Measurements from ENCODE around the gene LIN28B. TPM values are rescaled to one million over a fixed set of nuclear protein-coding genes. Genes with fewer than 3 reads are reported as not detected.
A peak's percentile ranks its signal among the peaks of the same experiment; 100 is the strongest.

The LIN28B gene
- polyA plus RNA-seq, 1 donor from 2014 or later = 19.1 TPM

DNA sequence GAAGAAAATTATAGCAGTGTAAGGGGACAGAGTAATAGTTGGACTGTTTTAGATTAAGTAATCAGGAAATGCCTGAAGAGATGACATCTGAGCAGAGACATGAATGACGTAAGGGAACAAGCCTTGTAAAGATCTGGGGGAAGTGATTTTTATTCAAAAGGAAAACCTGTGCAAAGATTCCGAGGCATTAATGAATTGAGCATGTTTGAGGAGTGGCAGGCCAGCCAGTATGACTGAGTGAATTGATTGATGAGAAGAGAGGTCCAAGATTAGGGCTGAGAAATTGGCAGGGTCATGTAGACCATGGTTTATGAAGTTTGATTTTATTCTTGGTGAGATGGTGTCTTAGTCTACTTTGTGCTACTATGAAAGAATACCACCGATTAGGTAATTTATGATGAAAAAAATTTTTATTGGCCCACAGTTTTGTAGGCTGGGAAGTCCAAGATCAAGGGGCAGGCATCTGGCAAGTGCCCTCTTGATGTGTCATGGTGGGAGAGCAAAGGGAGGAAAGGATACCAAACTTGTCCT, 95.1 kb downstream of the LIN28B start:
- Histone ChIP-seq H3K4me2 (ENCODE audit: low read length) (no peak overlapping the region), H3K79me2 (replicated peaks; ENCODE audit: insufficient read depth, low read length) (peaks cover 33% of the 10 kb centered on the region), H3K36me3 (ENCODE audit: insufficient read depth, low read length) (no peaks in the 10 kb centered on the region), H3K9ac (ENCODE audit: low read length) (no peak overlapping the region), H3K27me3 (ENCODE audit: insufficient read depth, low read depth, low read length) (no peaks in the 10 kb centered on the region), H3F3A (ENCODE audit: insufficient read depth, low read length, poor library complexity, severe bottlenecking) (no peaks in the 10 kb centered on the region), H2AFZ (ENCODE audit: low read depth, low read length) (no peak overlapping the region), H3K4me3 (ENCODE audit: low read length) (no peak overlapping the region), H3K9me2 (ENCODE audit: insufficient read depth, low read length) (no peaks in the 10 kb centered on the region), H3K9me3 (ENCODE audit: low read length) (no peaks in the 10 kb centered on the region), H3K27ac (ENCODE audit: low read length) (no peak overlapping the region), H4K20me1 (ENCODE audit: insufficient read depth) (no peaks in the 10 kb centered on the region)
- TF ChIP-seq SMC3 (conservative IDR thresholded peaks at IDR 0.05; ENCODE audit: poor library complexity) (no peak), RAD21 (conservative IDR thresholded peaks at IDR 0.05) (no peak), MXI1 (conservative IDR thresholded peaks at IDR 0.05; ENCODE audit: poor library complexity, severe bottlenecking) (no peak), EP300 (conservative IDR thresholded peaks at IDR 0.05; ENCODE audit: poor library complexity, severe bottlenecking) (no peak), REST (IDR thresholded peaks at IDR 0.05; ENCODE audit: borderline replicate concordance) (no peak), POLR2AphosphoS5 (IDR thresholded peaks at IDR 0.05) (no peak), CTCF (IDR thresholded peaks at IDR 0.05; ENCODE audit: poor library complexity, severe bottlenecking) (no peak), TAF1 (IDR thresholded peaks at IDR 0.05; ENCODE audit: low read depth) (no peak), EZH2 (IDR thresholded peaks at IDR 0.05; ENCODE audit: borderline replicate concordance, insufficient read depth, low read length, poor library complexity, severe bottlenecking) (no peak)

GRCh38 chr6:105056646-105057045, 99.7 kb downstream of the LIN28B start:
- Histone ChIP-seq H3K27ac (ENCODE audit: low read length) (no peak overlapping the region), H3K36me3 (ENCODE audit: insufficient read depth, low read length) (no peaks in the 10 kb centered on the region)

More at GRCh38 chr6:105056646-105057045, 99.7 kb downstream of the LIN28B start:
- Histone ChIP-seq H3F3A (ENCODE audit: insufficient read depth, low read length, poor library complexity, severe bottlenecking) (no peaks in the 10 kb centered on the region), H3K9me3 (ENCODE audit: low read length) (no peaks in the 10 kb centered on the region), H3K9me2 (ENCODE audit: insufficient read depth, low read length) (no peaks in the 10 kb centered on the region), H3K27me3 (ENCODE audit: insufficient read depth, low read depth, low read length) (no peaks in the 10 kb centered on the region), H2AFZ (ENCODE audit: low read depth, low read length) (no peak overlapping the region), H3K4me2 (ENCODE audit: low read length) (peak overlapping the region; percentile 35), H3K9ac (ENCODE audit: low read length) (no peak overlapping the region), H4K20me1 (ENCODE audit: insufficient read depth) (no peaks in the 10 kb centered on the region), H3K79me2 (replicated peaks; ENCODE audit: insufficient read depth, low read length) (peaks cover 67% of the 10 kb centered on the region), H3K4me3 (ENCODE audit: low read length) (no peak overlapping the region)
- TF ChIP-seq RAD21 (conservative IDR thresholded peaks at IDR 0.05) (no peak), TAF1 (IDR thresholded peaks at IDR 0.05; ENCODE audit: low read depth) (no peak), EZH2 (IDR thresholded peaks at IDR 0.05; ENCODE audit: borderline replicate concordance, insufficient read depth, low read length, poor library complexity, severe bottlenecking) (no peak), SMC3 (conservative IDR thresholded peaks at IDR 0.05; ENCODE audit: poor library complexity) (no peak), EP300 (conservative IDR thresholded peaks at IDR 0.05; ENCODE audit: poor library complexity, severe bottlenecking) (no peak), MXI1 (conservative IDR thresholded peaks at IDR 0.05; ENCODE audit: poor library complexity, severe bottlenecking) (no peak), REST (IDR thresholded peaks at IDR 0.05; ENCODE audit: borderline replicate concordance) (no peak), CTCF (IDR thresholded peaks at IDR 0.05; ENCODE audit: poor library complexity, severe bottlenecking) (no peak), POLR2AphosphoS5 (IDR thresholded peaks at IDR 0.05) (no peak)

Data from neural cell (in vitro differentiated cells).